Uterus (tissue), 4 donors: Measurements from ENCODE around the gene ELP2. TPM values are rescaled to one million over a fixed set of nuclear protein-coding genes. Genes with fewer than 3 reads are reported as not detected.

ENCODE experiments used
- DNase-seq, 2 donors: peaks; one replicate each; pipeline ENCODE4 v3.0.0-alpha.2; 2019 to 2020
- H3K27ac ChIP-seq, 2 donors: fragments of 200-600 bp; sonication (generic); 1 replicate in 1 of 2; 2 replicates in 1 of 2; pipeline ENCODE4 v1.5.1; 2016 to 2018
- H3K27me3 ChIP-seq, 2 donors: fragments of 200-600 bp; sonication (generic); one replicate each; pipeline ENCODE4 v1.5.1; 2018 to 2019; ENCODE audit warnings: control low read depth in 1 of 2
- H3K36me3 ChIP-seq, 2 donors: fragments of 200-600 bp; sonication (generic); one replicate each; pipeline ENCODE4 v1.5.1; 2019; ENCODE audit warnings: control low read depth in 1 of 2
- H3K4me1 ChIP-seq, 2 donors: fragments of 200-600 bp; sonication (generic); one replicate each; pipeline ENCODE4 v1.5.1; 2018 to 2019; ENCODE audit warnings: control low read depth in 1 of 2
- H3K4me3 ChIP-seq, 2 donors: fragments of 200-600 bp; sonication (generic); 1 replicate in 1 of 2; 2 replicates in 1 of 2; pipeline ENCODE4 v1.5.1; 2018 to 2019; ENCODE audit warnings: mild to moderate bottlenecking in 1 of 2
- H3K9me3 ChIP-seq, 2 donors: fragments of 200-600 bp; sonication (generic); one replicate each; pipeline ENCODE4 v1.5.1; 2019; ENCODE audit warnings: control low read depth in 1 of 2
- CTCF ChIP-seq, 4 experiments: fragments of 200-600 bp in 2 of 4; fragments of 450-650 bp in 2 of 4; sonication (generic) in 2 of 4; IDR thresholded peaks; one replicate each; pipeline ENCODE4 v1.5.1; 2016 to 2019; ENCODE audit warnings: antibody characterized with exemption in 4 of 4, mild to moderate bottlenecking in 2 of 4, moderate library complexity in 1 of 4
- POLR2A ChIP-seq, 2 donors: fragments of 450-650 bp; IDR thresholded peaks; one replicate each; pipeline ENCODE4 v1.6.1; 2016; ENCODE audit warnings: antibody characterized with exemption in 2 of 2, mild to moderate bottlenecking in 1 of 2, moderate library complexity in 1 of 2
- intact Hi-C: fragments of 100-400 bp; cut with DNase I; formaldehyde crosslinking; loops from one replicate; pipeline ENCODE4 v1.15.1; 2023; ENCODE audit warnings: low total_unique reads
- total RNA-seq, 4 donors: library from RNA; depleted of rRNA in 3 of 4; stranded (reverse); fragments of >200 nt in 3 of 4; gene quantifications; one replicate each; pipeline versions ENCODE4 v1.1.0 to v1.2.4, GENCODE V29; 2014 to 2023
- donor health status: DM: yes; HTN: yes; CAD: no.

ELP2 gene
- total RNA-seq, 4 donors from 2014 or later, result 73.3 to 152 (median 113) TPM

GRCh38 chr18:36196238-36196995 lies 66.7 kb downstream of the ELP2 start:
- intact Hi-C loops, result no loop called here
- Histone ChIP-seq H3K4me1 (no peaks in the 10 kb centered on the region), H3K4me3 (no peak overlapping the region), H3K27me3 (no peaks in the 10 kb centered on the region), H3K27ac (no peak overlapping the region), H3K36me3 (no peaks in the 10 kb centered on the region), H3K9me3 (no peaks in the 10 kb centered on the region)
- DNase-seq, result no peak
- TF ChIP-seq CTCF (IDR thresholded peaks at IDR 0.05) (no peak), POLR2A (IDR thresholded peaks at IDR 0.05) (no peak)

- Histone ChIP-seq H3K4me3 (no peak overlapping the region), H3K4me1 (no peaks in the 10 kb centered on the region), H3K36me3 (no peaks in the 10 kb centered on the region), H3K27ac (no peak overlapping the region), H3K9me3 (no peaks in the 10 kb centered on the region), H3K27me3 (no peaks in the 10 kb centered on the region)
- intact Hi-C loops, result no loop called here
- no peak for TF ChIP-seq CTCF (IDR thresholded peaks at IDR 0.05)
- TF ChIP-seq POLR2A (IDR thresholded peaks at IDR 0.05), result no peak
- no peak for DNase-seq
These were observed 67.9 kb downstream of the ELP2 start for GRCh38 chr18:36197511-36198166.

- H3K36me3 ChIP-seq, result no peaks in the 10 kb centered on the region
- intact Hi-C loops, result no loop called here
- H3K27me3 ChIP-seq, result no peaks in the 10 kb centered on the region
- DNase-seq, result no peak
- H3K4me3 ChIP-seq, result no peak overlapping the region
- H3K9me3 ChIP-seq, result no peaks in the 10 kb centered on the region
- no peaks in the 10 kb centered on the region for H3K4me1 ChIP-seq
- no peak for TF ChIP-seq POLR2A (IDR thresholded peaks at IDR 0.05)
- TF ChIP-seq CTCF (IDR thresholded peaks at IDR 0.05), result no peak
- no peak overlapping the region for H3K27ac ChIP-seq
These were observed 70.1 kb downstream of the ELP2 start for GRCh38 chr18:36199691-36200295.

DNA sequence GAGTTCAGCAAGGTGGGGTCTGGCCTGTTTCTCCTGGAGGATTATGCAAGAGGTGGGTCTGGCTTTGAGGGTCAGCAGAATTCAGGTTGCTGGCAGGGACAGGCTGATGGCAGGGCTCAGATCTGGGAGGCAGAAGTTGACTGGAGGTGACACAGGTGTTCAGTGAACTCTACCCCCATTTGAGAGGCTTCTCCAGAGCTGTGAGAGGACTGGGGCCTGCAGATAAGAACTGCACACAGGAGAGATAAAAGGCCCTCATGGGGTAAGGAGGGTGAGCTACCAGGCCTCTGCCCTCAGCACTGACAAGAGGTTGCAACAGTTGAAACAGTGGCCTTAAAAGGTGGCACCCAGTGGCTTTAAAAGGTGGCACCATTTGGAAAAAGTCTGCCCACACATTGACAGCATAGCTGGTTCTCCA lies 70.7 kb downstream of the ELP2 start:
- intact Hi-C loops, result no loop called here

More for the DNA sequence above, 70.7 kb downstream of the ELP2 start:
- H3K36me3 ChIP-seq, result no peaks in the 10 kb centered on the region
- TF ChIP-seq POLR2A (IDR thresholded peaks at IDR 0.05) (no peak), CTCF (IDR thresholded peaks at IDR 0.05) (no peak)
- DNase-seq, result no peak
- no peaks in the 10 kb centered on the region for H3K9me3 ChIP-seq
- no peak overlapping the region for H3K4me3 ChIP-seq
- H3K4me1 ChIP-seq, result no peaks in the 10 kb centered on the region
- H3K27me3 ChIP-seq, result no peaks in the 10 kb centered on the region
- no peak overlapping the region for H3K27ac ChIP-seq
